HEK293T (cell line): ENCODE results near the gene VRK3.

Experiments
- ARNT ChIP-seq: fragments of 450-650 bp; IDR thresholded peaks from 2 replicates; pipeline ENCODE4 v1.6.1; 2017; ENCODE audit warnings: mild to moderate bottlenecking
- ELF4 ChIP-seq: fragments of 450-650 bp; IDR thresholded peaks from 2 replicates; pipeline ENCODE4 v1.6.1; 2017; ENCODE audit warnings: antibody characterized with exemption
- FOXK2 ChIP-seq: fragments of 450-650 bp; IDR thresholded peaks from 2 replicates; pipeline ENCODE4 v1.6.1; 2016; ENCODE audit warnings: mild to moderate bottlenecking
- FOXM1 ChIP-seq: fragments of 450-650 bp; IDR thresholded peaks from 2 replicates; pipeline ENCODE4 v1.6.1; 2017; ENCODE audit warnings: mild to moderate bottlenecking, borderline replicate concordance
- LEF1 ChIP-seq: fragments of 450-650 bp; IDR thresholded peaks from 2 replicates; pipeline ENCODE4 v1.6.1; 2017; ENCODE audit warnings: mild to moderate bottlenecking, borderline replicate concordance
- SUZ12 ChIP-seq: fragments of 450-650 bp; IDR thresholded peaks from 2 replicates; pipeline ENCODE4 v1.6.1; 2016; ENCODE audit warnings: mild to moderate bottlenecking
- ZNF384 ChIP-seq: fragments of 450-650 bp; IDR thresholded peaks from 2 replicates; pipeline ENCODE4 v1.6.1; 2016

DNA sequence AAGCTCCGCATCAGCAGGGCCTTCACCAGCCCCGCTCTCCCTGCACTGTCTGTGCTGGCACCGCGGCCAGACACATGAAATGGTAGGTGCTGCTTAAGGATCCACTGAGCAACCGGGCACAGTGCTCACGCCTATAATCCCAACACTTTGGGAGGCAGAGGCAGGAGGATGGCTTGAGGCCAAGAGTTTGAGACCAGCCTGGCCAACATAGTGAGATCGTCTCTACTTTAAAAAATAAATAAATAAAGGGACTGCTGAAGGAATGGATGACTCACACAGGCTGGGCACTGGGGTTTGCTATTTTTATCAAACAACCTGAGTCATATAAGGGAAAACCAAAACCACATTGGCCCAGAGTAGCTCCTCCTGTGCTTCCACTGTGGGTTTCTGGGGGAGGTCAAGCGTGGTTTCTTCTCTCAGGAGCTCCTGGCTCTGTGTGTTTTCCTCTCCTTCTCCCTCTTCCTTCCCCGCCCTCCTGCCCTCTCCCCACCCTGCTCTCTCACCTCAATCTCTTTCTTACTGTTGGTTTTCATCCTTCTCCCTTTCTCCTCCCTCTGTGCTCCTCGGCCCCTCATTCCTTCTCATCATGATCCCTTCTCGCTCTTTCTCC, 21.3 kb downstream of the VRK3 start:
- TF ChIP-seq ARNT (no peak), FOXM1 (no peak), SUZ12 (no peak), FOXK2 (no peak), ELF4 (no peak), LEF1 (no peak), ZNF384 (no peak)
